GM12878 (cell line): ENCODE results near the gene EYA4. TPM values are rescaled to one million over a fixed set of nuclear protein-coding genes. Genes with fewer than 3 reads are reported as not detected.

Source experiments
- ASH2L ChIP-seq: fragments of 300-600, 200-600 bp; sonication (generic); IDR thresholded peaks from 2 replicates; pipeline ENCODE4 v1.6.1; 2017; ENCODE audit warnings: low read depth, mild to moderate bottlenecking, borderline replicate concordance
- FOXM1 ChIP-seq: IDR thresholded peaks from 2 replicates; pipeline ENCODE4 v1.6.1; 2012; ENCODE audit warnings: low read depth, mild to moderate bottlenecking, inconsistent platforms, low read length, moderate library complexity
- MTA2 ChIP-seq: fragments of 450-650 bp; IDR thresholded peaks from 2 replicates; pipeline ENCODE4 v1.6.1; 2016; ENCODE audit warnings: low read depth, mild to moderate bottlenecking, moderate library complexity
- RCOR1 ChIP-seq: conservative IDR thresholded peaks from 2 replicates; pipeline ENCODE4 v1.6.1; 2012; ENCODE audit warnings: low read depth, low read length, improper control_type of control experiment
- polyA plus RNA-seq, 11 experiments: library from polyadenylated mRNA; depleted of rRNA in 4 of 11; unstranded in 6 of 11; stranded (reverse) in 5 of 11; fragments of >200 nt; fragmentation: Nextera tagmentation in 4 of 11; fragmentation: Illumina TruSeq in 1 of 11; extraction: Ambion mirVana in 4 of 11; extraction: Trizol in 1 of 11; gene quantifications; 1 replicate in 1 of 11; 2 replicates in 10 of 11; pipeline versions ENCODE4 v1.2.1 to v1.2.3, GENCODE V29; 2011 to 2016; ENCODE audit warnings: inconsistent platforms in 2 of 11, missing spikeins in 2 of 11, low read depth in 1 of 11
- total RNA-seq, 4 experiments: library from RNA; depleted of rRNA in 3 of 4; stranded (reverse); fragments of >200 nt in 3 of 4; fragmentation: Illumina TruSeq in 1 of 4; extraction: Trizol in 1 of 4; gene quantifications; 2 replicates each; pipeline versions ENCODE4 v1.2.1 to v1.2.3, GENCODE V29; 2013 to 2021
- TF ChIP-seq, protein P1 (sequence below): IDR thresholded peaks from 2 replicates; pipeline ENCODE4 v1.6.1; 2012; ENCODE audit warnings: mild to moderate bottlenecking, low read depth, low read length
- TF ChIP-seq, protein P2 (sequence below): fragments of 150-350 bp; IDR thresholded peaks from 2 replicates; pipeline ENCODE4 v1.6.1; 2014; ENCODE audit warnings: mild to moderate bottlenecking, low read depth, low read length
- TF ChIP-seq, protein P3 (sequence below): fragments of 450-650 bp; IDR thresholded peaks from 2 replicates; pipeline ENCODE4 v1.6.1; 2017; ENCODE audit warnings: mild to moderate bottlenecking, moderate library complexity

The EYA4 gene
- total and polyA plus RNA-seq, 10 of the 15 experiments (the other 5 are each of a cell fraction or from before 2014, with no cell fraction given) = 0.02 TPM; not detected in 9

DNA sequence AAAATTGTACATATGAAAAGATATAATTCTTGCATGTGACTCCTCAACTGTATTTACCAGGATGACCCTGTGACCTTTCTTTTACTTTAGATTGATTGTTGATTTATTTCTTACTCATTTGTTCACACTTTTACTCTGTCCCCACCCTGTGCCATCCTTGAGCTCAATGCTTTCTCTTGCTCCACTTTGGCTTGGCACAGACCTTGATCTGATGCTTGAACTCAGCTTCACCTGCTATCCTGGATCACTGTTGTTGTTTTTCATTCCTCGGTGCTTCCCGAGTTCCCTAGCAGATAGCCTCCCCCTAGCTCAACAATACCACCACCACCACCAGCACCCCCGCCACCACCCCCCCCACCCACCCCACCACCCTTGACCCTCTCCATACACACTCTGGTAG, 102.1 kb downstream of the EYA4 start (continued):
- TF ChIP-seq, protein P1, sequence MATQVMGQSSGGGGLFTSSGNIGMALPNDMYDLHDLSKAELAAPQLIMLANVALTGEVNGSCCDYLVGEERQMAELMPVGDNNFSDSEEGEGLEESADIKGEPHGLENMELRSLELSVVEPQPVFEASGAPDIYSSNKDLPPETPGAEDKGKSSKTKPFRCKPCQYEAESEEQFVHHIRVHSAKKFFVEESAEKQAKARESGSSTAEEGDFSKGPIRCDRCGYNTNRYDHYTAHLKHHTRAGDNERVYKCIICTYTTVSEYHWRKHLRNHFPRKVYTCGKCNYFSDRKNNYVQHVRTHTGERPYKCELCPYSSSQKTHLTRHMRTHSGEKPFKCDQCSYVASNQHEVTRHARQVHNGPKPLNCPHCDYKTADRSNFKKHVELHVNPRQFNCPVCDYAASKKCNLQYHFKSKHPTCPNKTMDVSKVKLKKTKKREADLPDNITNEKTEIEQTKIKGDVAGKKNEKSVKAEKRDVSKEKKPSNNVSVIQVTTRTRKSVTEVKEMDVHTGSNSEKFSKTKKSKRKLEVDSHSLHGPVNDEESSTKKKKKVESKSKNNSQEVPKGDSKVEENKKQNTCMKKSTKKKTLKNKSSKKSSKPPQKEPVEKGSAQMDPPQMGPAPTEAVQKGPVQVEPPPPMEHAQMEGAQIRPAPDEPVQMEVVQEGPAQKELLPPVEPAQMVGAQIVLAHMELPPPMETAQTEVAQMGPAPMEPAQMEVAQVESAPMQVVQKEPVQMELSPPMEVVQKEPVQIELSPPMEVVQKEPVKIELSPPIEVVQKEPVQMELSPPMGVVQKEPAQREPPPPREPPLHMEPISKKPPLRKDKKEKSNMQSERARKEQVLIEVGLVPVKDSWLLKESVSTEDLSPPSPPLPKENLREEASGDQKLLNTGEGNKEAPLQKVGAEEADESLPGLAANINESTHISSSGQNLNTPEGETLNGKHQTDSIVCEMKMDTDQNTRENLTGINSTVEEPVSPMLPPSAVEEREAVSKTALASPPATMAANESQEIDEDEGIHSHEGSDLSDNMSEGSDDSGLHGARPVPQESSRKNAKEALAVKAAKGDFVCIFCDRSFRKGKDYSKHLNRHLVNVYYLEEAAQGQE = no peak
- TF ChIP-seq, protein P2, sequence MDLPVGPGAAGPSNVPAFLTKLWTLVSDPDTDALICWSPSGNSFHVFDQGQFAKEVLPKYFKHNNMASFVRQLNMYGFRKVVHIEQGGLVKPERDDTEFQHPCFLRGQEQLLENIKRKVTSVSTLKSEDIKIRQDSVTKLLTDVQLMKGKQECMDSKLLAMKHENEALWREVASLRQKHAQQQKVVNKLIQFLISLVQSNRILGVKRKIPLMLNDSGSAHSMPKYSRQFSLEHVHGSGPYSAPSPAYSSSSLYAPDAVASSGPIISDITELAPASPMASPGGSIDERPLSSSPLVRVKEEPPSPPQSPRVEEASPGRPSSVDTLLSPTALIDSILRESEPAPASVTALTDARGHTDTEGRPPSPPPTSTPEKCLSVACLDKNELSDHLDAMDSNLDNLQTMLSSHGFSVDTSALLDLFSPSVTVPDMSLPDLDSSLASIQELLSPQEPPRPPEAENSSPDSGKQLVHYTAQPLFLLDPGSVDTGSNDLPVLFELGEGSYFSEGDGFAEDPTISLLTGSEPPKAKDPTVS = no peak
- no peak for TF ChIP-seq MTA2
- no peak for TF ChIP-seq RCOR1
- no peak for TF ChIP-seq ASH2L
- TF ChIP-seq, protein P3, sequence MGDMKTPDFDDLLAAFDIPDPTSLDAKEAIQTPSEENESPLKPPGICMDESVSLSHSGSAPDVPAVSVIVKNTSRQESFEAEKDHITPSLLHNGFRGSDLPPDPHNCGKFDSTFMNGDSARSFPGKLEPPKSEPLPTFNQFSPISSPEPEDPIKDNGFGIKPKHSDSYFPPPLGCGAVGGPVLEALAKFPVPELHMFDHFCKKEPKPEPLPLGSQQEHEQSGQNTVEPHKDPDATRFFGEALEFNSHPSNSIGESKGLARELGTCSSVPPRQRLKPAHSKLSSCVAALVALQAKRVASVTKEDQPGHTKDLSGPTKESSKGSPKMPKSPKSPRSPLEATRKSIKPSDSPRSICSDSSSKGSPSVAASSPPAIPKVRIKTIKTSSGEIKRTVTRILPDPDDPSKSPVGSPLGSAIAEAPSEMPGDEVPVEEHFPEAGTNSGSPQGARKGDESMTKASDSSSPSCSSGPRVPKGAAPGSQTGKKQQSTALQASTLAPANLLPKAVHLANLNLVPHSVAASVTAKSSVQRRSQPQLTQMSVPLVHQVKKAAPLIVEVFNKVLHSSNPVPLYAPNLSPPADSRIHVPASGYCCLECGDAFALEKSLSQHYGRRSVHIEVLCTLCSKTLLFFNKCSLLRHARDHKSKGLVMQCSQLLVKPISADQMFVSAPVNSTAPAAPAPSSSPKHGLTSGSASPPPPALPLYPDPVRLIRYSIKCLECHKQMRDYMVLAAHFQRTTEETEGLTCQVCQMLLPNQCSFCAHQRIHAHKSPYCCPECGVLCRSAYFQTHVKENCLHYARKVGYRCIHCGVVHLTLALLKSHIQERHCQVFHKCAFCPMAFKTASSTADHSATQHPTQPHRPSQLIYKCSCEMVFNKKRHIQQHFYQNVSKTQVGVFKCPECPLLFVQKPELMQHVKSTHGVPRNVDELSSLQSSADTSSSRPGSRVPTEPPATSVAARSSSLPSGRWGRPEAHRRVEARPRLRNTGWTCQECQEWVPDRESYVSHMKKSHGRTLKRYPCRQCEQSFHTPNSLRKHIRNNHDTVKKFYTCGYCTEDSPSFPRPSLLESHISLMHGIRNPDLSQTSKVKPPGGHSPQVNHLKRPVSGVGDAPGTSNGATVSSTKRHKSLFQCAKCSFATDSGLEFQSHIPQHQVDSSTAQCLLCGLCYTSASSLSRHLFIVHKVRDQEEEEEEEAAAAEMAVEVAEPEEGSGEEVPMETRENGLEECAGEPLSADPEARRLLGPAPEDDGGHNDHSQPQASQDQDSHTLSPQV = no peak
- TF ChIP-seq FOXM1 = no peak
